Stimulated activated CD4-positive, alpha-beta T cell treated with anti-CD3 and anti-CD28 coated beads, Interleukin-2, amount 100 ng/mL, for 4 hours (primary cell): ENCODE data around the gene PAPOLA.

ENCODE experiments used
- DNase-seq: peaks from one replicate; pipeline ENCODE4 v3.0.0-alpha.2; 2020; ENCODE audit warnings: low read depth

The PAPOLA gene

GRCh38 chr14:96565811-96566210, 63.6 kb downstream of the PAPOLA start:
- no peak for DNase-seq

- DNase-seq, result no peak
These were observed 65.2 kb downstream of the PAPOLA start for GRCh38 chr14:96567289-96567899.

DNA sequence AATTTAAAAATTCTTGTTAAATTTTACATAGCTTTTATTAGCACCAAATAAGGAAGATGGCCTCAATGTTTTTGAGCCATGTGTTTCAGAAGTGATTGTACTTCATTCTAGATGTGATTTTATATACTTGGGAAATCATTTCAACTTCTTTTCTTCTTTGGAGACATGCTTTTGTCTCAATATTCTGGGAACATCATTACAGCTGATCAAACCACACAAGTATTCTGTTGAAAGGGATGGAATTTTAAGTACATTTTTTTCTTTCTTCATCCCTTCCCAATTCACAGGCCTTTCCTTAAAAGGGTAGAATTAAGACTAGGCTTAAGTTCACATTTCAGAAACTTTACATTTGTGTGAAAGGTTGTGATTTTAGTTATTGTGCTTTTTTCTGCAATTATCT, 66.4 kb downstream of the PAPOLA start:
- DNase-seq, result no peak

- no peak for DNase-seq
These were observed 69.1 kb downstream of the PAPOLA start for GRCh38 chr14:96571311-96571710.

DNA sequence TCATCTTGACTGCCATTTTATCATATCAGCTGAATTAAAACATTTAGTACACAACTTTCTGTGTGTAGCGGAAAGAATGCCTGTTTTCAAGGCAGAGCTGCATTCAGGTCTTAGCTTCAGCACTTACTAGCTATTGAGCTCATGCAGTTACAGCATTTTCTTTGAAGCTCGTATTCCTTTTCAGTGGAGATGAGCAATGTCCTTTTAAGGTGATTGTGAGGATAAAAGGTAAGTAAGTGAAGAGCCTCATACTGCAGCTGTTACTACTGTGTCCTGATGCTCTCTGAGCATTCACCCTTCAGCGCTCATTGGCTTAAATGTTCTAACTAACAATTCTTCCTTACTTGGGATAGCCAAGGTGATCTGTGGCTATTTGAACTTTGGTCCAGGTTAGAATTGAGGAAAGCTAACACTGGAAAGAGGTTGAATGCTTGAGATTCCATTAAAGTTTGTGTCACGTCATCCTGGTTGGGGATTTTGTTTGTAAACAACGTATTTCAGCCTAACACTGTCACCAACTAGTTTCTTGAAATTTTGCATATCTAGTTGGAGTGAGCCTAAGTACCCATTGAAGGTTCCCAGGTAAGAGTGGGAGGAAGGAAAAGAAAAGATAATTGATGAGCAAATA, 71.4 kb downstream of the PAPOLA start:
- DNase-seq, result no peak

GRCh38 chr14:96574171-96574632, 72.0 kb downstream of the PAPOLA start:
- DNase-seq, result no peak

DNA sequence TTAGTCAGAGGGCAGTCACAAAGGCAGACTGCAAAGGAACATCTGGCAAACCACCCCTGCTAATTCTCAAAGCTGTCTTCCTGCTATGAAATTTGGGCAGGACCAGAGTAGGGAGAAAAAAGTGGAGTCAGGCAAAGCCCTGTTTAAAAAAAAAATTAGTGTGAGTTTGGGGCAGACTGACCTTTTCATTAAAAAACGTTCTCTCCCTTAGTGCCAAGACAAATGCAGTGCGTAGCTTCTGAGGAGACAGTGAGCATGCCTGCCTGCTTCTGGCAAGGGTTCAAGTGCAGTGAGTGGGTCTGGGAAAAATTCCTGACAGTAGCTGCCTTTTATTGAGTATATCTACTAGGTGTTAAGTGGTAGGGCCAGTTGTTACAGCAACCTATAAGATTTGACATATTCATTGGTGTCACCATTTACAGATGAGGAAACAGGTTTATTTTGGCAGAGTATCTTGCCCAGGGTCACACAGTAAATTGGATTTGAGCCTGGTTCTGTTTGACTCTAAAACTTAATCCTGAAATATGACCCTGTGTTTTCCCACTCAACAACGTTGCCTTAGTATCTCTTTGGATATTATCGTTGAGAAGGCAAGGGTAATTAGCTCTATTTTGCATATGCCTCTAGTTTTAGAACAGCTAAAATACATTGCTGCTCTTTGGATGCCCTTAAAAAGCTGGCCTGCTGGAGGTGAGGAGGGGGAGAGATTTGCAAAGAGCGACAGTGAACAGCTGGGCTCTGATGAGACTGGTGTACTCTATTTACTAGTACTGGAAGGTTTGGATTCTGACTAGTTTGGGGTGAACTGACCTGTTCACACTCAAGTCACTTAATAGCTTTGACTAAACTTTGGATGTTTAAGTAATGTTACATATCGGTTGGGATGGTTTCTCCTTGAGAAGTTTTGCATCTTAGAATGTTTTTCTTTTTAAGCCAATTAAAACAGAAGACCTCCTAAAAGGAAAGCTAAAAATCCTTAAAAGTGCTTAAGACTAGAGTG, 72.8 kb downstream of the PAPOLA start:
- no peak for DNase-seq

DNA sequence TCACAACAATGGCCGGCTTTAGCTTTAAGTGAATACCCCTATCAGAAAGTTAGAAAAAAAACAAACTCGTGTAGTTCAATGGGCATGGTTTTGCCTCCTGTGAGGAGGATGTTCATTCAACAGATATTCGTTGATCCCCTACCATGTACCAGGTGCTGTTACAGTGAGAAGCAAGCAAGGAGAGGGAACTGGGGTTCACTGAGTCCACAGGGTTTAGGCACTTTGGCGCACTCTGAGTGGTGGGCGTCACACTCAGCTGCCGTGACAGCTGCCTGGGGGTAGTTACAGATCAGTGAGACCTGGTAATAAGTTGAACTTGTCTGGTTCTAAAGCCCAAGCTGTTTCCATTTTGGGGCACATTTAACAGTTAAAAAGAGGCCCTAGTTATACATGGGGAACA, 74.2 kb downstream of the PAPOLA start:
- DNase-seq, result no peak

DNA sequence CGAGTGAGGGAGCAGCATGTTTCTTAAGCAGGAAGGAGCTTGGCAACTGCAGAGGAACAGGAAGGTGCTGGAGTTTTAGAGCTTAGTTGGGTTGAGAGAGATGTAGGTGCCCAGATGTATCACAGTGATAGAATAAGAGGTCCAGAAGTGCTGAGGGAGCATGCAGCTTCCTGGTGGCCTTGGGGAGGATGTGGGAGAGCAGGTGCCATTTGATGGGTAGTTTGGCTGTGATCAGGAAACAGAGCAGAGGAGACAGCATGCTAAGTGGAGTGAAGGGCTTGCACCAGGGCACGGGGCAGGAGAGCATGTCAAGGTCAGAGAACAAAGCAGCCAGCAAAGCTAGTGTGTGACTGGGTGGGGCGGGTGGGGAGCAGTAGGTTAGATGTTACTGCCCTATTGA, 74.8 kb downstream of the PAPOLA start:
- DNase-seq, result no peak

DNA sequence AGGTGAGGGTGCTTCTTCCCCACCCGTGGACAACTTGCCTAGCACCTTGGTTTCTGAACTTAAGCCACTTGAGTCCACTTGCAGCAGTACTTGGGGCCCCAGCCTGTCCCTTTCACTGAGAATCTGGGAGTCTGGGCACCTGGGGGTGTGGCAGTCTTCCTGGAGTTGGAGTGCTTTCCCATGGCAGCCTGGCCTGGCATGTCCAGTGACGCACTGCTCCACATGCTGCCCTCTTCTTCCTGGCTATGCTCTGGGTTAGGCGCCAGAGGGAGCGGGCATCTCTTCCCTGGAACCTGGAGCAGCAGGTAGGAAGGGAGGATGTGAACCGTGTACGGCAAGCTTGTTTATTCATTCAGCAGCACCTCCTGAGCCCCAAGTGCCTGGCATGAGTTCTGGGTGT, 76.4 kb downstream of the PAPOLA start:
- DNase-seq, result no peak

GRCh38 chr14:96579358-96579757, 77.2 kb downstream of the PAPOLA start:
- no peak for DNase-seq

DNA sequence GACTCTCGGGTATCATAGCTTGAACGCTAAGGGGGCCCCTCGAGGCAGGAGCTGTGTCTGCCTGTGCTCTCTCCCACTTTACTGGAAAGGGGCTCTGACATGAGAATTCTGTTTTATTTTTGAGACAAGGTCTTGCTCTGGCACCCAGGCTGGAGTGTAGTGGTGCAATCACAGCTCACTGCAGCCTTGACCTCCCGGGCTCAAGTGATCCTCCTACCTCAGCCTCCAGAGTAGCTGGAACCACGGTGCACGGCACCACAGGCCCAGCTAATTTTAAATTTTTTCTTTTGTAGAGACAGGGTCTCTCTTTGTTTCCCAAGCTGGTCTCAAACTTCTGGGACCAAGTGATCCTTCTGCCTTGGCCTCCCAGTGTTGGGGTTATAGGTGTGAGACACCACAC, 77.7 kb downstream of the PAPOLA start:
- DNase-seq, result no peak

DNA sequence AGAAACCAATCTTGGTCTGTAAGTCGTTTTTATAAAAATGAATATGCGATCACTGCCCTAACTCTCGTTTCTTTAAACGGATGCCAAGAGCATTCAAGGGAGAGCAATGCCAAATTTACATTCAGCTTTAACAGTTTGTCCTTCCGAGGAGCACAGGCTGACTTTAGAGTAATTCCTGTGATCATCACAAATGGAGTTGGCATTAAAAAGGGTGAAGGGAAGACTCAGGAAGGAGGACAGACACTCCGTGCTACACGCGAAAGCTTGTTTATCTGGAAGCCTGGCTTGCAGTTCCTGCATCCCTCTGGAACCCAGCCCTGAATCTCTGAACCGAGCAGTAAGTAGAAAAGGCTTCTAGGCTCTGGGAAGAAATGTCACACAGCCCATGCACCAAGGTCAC, 78.4 kb downstream of the PAPOLA start:
- DNase-seq, result no peak

GRCh38 chr14:96581026-96581425, 78.8 kb downstream of the PAPOLA start:
- DNase-seq, result no peak

GRCh38 chr14:96581902-96582301, 79.7 kb downstream of the PAPOLA start:
- DNase-seq, result no peak

GRCh38 chr14:96582411-96582961, 80.3 kb downstream of the PAPOLA start:
- no peak for DNase-seq

DNA sequence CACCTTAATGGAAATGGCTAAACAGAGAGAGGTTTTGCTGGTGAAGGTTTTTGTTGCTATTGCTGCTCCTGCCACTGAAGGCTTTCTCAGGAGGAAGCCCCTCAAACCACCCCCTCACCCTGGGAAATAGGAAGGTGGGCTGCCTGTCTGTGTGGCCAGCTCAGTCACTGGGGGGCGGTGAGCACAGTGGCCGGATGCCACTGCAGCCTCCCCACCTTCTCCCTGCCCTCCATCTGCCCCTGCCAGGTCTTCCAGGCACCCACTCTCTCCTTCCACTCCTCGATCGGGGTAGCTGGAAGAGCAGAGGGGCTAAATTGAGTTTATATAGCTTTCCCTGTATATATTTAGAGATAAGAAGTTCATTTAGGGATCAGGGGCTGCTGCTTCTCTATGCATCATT, 80.8 kb downstream of the PAPOLA start:
- no peak for DNase-seq

GRCh38 chr14:96583569-96584041, 81.4 kb downstream of the PAPOLA start:
- no peak for DNase-seq

GRCh38 chr14:96584199-96584906, 82.2 kb downstream of the PAPOLA start:
- no peak for DNase-seq

DNA sequence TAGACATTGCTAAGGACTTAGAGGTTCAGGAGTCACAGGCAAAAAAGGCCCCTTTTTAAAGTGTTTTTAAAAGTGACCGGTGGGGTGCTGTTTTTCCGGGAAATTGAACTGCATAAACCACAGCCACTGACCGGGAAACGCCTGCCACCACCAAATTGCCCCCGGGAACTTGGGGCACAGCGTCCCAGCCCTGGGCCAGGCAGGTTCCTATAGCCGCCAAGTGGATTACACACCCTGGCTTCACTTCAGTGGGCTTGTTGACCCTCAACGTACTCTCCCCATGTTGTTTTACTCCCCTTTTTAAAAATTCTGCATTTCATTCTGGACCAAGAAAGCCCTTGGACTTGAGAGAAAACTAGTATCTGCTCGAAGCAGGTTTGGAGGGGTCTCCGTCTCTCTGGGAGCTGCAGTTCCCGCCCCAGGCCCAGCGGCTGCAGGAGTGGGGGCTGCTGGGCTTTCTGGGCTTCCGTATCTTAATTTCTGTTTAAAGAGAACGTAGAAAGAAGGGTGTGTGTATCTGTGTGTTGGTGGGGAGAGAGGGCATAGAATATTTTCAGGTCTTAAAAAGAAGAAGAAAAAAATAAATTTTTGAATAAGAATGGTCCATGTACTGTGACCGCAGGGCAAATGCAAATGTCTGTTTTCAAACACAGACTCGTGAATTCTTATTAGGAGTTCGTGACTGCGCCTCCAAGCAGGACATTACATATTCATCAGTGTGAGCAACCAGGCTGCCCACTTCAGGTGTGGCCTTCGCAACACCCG, 82.9 kb downstream of the PAPOLA start:
- DNase-seq, result no peak

DNA sequence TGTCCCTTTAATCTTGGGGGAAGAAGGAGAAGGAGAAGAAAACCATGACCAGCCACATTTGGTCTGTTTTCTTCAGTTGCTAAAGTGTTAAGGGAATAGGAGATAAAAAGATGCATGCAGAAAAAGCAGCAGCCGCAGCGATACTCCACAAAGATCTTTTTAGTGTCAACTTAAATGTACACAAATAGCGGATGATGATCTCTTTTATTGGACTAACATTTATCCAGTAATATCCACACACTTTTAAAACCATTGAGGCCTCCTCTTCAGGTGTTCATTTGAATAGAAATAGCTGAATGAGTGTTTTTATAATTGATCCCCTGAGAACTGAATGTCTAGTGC, 83.5 kb downstream of the PAPOLA start:
- DNase-seq, result no peak
